Epidermal melanocyte (primary cell): ENCODE data around the gene LCE2B.

Experiments used
- DNase-seq: peaks from one replicate; pipeline ENCODE4 v3.0.0; 2011; ENCODE audit warnings: low spot score; ENCODE audit not compliant: insufficient read length

The LCE2B gene

GRCh38 chr1:152728986-152729385, 43.1 kb downstream of the LCE2B start:
- no peak for DNase-seq

GRCh38 chr1:152735648-152736047, 49.7 kb downstream of the LCE2B start:
- DNase-seq, result no peak
